H1 (cell line): ENCODE results near the gene PNPLA1. TPM values are rescaled to one million over a fixed set of nuclear protein-coding genes. Genes with fewer than 3 reads are reported as not detected.

Experiments
- CTCF ChIA-PET: fragments of 300-600 bp; sonication (Branson Sonifier 250); formaldehyde crosslinking; loops from one replicate; lab custom pipeline; 2021; ENCODE audit not compliant: partially characterized antibody; lab: Charles Lee
- POLR2A ChIA-PET: fragments of 300-600 bp; sonication (Branson Sonifier 250); formaldehyde crosslinking; loops from one replicate; lab custom pipeline; 2021; ENCODE audit warnings: inconsistent platforms; ENCODE audit not compliant: partially characterized antibody; lab: Charles Lee
- DNase-seq, 2 experiments: peaks; one replicate each; pipeline versions ENCODE4 v3.0.0 to v3.0.0-alpha.2; 2010 to 2022; ENCODE audit warnings: low spot score in 2 of 2, low read depth in 1 of 2, mixed read lengths in 1 of 2
- FAIRE-seq: peaks from 2 replicates; lab custom pipeline; 2011; peaks lifted over from hg19 to GRCh38; lab: Jason Lieb, UNC
- H2AFZ ChIP-seq: 2 replicates; pipeline ENCODE4 v1.8.1; 2012; ENCODE audit warnings: low read length, inconsistent platforms
- H2AK5ac ChIP-seq: 2 replicates; pipeline ENCODE4 v1.6.1; 2013; ENCODE audit warnings: low read depth, low read length
- H2BK120ac ChIP-seq: replicated peaks from 2 replicates; pipeline ENCODE3; 2013; ENCODE audit warnings: low read depth, low read length, inconsistent platforms
- H2BK12ac ChIP-seq: 2 replicates; pipeline ENCODE4 v1.6.1; 2013; ENCODE audit warnings: low read depth, low read length
- H2BK15ac ChIP-seq: 2 replicates; pipeline ENCODE4 v1.6.1; 2013; ENCODE audit warnings: low read length
- H2BK20ac ChIP-seq: 2 replicates; pipeline ENCODE4 v1.6.1; 2013; ENCODE audit warnings: low read length
- H2BK5ac ChIP-seq: 2 replicates; pipeline ENCODE4 v1.6.1; 2013; ENCODE audit warnings: low read depth, low read length
- H3K14ac ChIP-seq: 2 replicates; pipeline ENCODE4 v1.6.1; 2013; ENCODE audit warnings: inconsistent platforms; ENCODE audit not compliant: insufficient read length
- H3K18ac ChIP-seq: 2 replicates; pipeline ENCODE4 v1.6.1; 2013; ENCODE audit warnings: low read length; ENCODE audit errors: extremely low read depth
- H3K23ac ChIP-seq: 2 replicates; pipeline ENCODE4 v1.6.1; 2013; ENCODE audit warnings: inconsistent platforms; ENCODE audit not compliant: insufficient read length
- H3K23me2 ChIP-seq: 2 replicates; pipeline ENCODE4 v1.6.1; 2013; ENCODE audit warnings: low read depth, low read length
- H3K27ac ChIP-seq: 2 replicates; pipeline ENCODE4 v1.6.1; 2011; ENCODE audit warnings: low read depth, low read length, inconsistent platforms
- H3K27me3 ChIP-seq, 4 experiments: replicated peaks in 1 of 4; 1 replicate in 1 of 4; 2 replicates in 3 of 4; pipeline versions ENCODE4 v1.6.1 to v1.8.1; 2011 to 2013; ENCODE audit warnings: low read length in 3 of 4, mild to moderate bottlenecking in 3 of 4, inconsistent platforms in 2 of 4, mixed read lengths in 2 of 4, moderate library complexity in 1 of 4; ENCODE audit not compliant: control insufficient read depth in 3 of 4, insufficient read depth in 3 of 4; ENCODE audit errors: extremely low read depth in 1 of 4
- H3K36me3 ChIP-seq, 4 experiments: 2 replicates each; pipeline versions ENCODE4 v1.6.1 to v1.8.1; 2011 to 2013; ENCODE audit warnings: mild to moderate bottlenecking in 4 of 4, low read length in 3 of 4, moderate library complexity in 2 of 4, control low read depth in 1 of 4, inconsistent platforms in 1 of 4; ENCODE audit not compliant: insufficient read depth in 4 of 4, control insufficient read depth in 2 of 4
- H3K4ac ChIP-seq: replicated peaks from 2 replicates; pipeline ENCODE3; 2013; ENCODE audit warnings: low read length, low read depth, mixed read lengths, inconsistent platforms; ENCODE audit not compliant: insufficient read length
- H3K4me1 ChIP-seq, 4 experiments: replicated peaks in 1 of 4; 1 replicate in 1 of 4; 2 replicates in 3 of 4; pipeline versions ENCODE4 v1.6.1 to v1.8.1; 2011 to 2013; ENCODE audit warnings: low read length in 3 of 4, inconsistent platforms in 2 of 4, mixed read lengths in 1 of 4; ENCODE audit not compliant: insufficient read depth in 4 of 4, control insufficient read depth in 3 of 4
- H3K4me2 ChIP-seq, 2 experiments: 2 replicates each; pipeline versions ENCODE4 v1.6.1 to v1.8.1; 2011 to 2013; ENCODE audit warnings: low read depth in 2 of 2, low read length in 2 of 2, control low read depth in 1 of 2, inconsistent platforms in 1 of 2, mild to moderate bottlenecking in 1 of 2; ENCODE audit not compliant: insufficient read depth in 1 of 2
- H3K4me3 ChIP-seq, 4 experiments: fragments of 200-600, 300-600 bp in 1 of 4; sonication (generic), shearing (Covaris generic), sonication (Bioruptor Twin) in 1 of 4; 2 replicates each; pipeline versions ENCODE4 v1.5.1 to v1.8.1; 2011 to 2016; ENCODE audit warnings: low read length in 4 of 4, low read depth in 3 of 4, control low read depth in 2 of 4, inconsistent platforms in 2 of 4, mild to moderate bottlenecking in 2 of 4, mixed read lengths in 1 of 4, moderate library complexity in 1 of 4; ENCODE audit not compliant: insufficient read depth in 2 of 4; ENCODE audit errors: extremely low read depth in 1 of 4
- H3K56ac ChIP-seq: replicated peaks from 2 replicates; pipeline ENCODE3; 2013; ENCODE audit warnings: low read depth, mild to moderate bottlenecking, mixed read lengths, low read length, inconsistent platforms; ENCODE audit not compliant: insufficient read length
- H3K79me1 ChIP-seq: 2 replicates; pipeline ENCODE4 v1.6.1; 2013; ENCODE audit warnings: low read depth, low read length, control low read depth
- H3K79me2 ChIP-seq, 2 experiments: 2 replicates each; pipeline versions ENCODE4 v1.6.1 to v1.8.1; 2012 to 2013; ENCODE audit warnings: low read length in 2 of 2, mild to moderate bottlenecking in 2 of 2, inconsistent platforms in 1 of 2; ENCODE audit not compliant: insufficient read depth in 2 of 2, control insufficient read depth in 1 of 2
- H3K9ac ChIP-seq, 4 experiments: replicated peaks in 1 of 4; 1 replicate in 1 of 4; 2 replicates in 3 of 4; pipeline versions ENCODE4 v1.6.1 to v1.8.1; 2011 to 2013; ENCODE audit warnings: low read depth in 3 of 4, low read length in 3 of 4, control low read depth in 2 of 4, mild to moderate bottlenecking in 2 of 4, moderate library complexity in 2 of 4, inconsistent platforms in 1 of 4; ENCODE audit errors: extremely low read depth in 1 of 4
- H3K9me3 ChIP-seq, 2 experiments: 2 replicates each; pipeline versions ENCODE4 v1.6.1 to v1.8.1; 2012 to 2013; ENCODE audit warnings: mild to moderate bottlenecking in 2 of 2, moderate library complexity in 2 of 2, control low read depth in 1 of 2, inconsistent platforms in 1 of 2, low read depth in 1 of 2, low read length in 1 of 2, mixed read lengths in 1 of 2; ENCODE audit not compliant: insufficient read depth in 2 of 2
- H4K20me1 ChIP-seq, 2 experiments: replicated peaks in 1 of 2; 2 replicates each; pipeline versions ENCODE3 to v1.8.1; 2011 to 2013; ENCODE audit warnings: inconsistent platforms in 2 of 2, low read length in 2 of 2, mild to moderate bottlenecking in 1 of 2; ENCODE audit not compliant: insufficient read depth in 2 of 2, control insufficient read depth in 1 of 2
- H4K5ac ChIP-seq: 2 replicates; pipeline ENCODE4 v1.6.1; 2013; ENCODE audit warnings: low read length, low read depth, mixed read lengths, inconsistent platforms; ENCODE audit not compliant: insufficient read length
- H4K8ac ChIP-seq: 2 replicates; pipeline ENCODE4 v1.8.0; 2013; ENCODE audit warnings: mild to moderate bottlenecking, moderate library complexity, low read length, inconsistent platforms; ENCODE audit not compliant: insufficient read depth; ENCODE audit errors: extremely low read depth
- H4K91ac ChIP-seq: replicated peaks from 2 replicates; pipeline ENCODE3; 2013; ENCODE audit warnings: low read length, mixed read lengths, inconsistent platforms; ENCODE audit not compliant: insufficient read length
- SRF ChIP-seq: IDR thresholded peaks from 2 replicates; pipeline ENCODE4 v1.6.1; 2011; ENCODE audit warnings: mild to moderate bottlenecking, low read depth, low read length, moderate library complexity
- WGBS, 2 experiments: shearing (Covaris generic) in 1 of 2; methylation state at CpG; one replicate each; pipeline versions ENCODE4 v1.1.6 to v1.1.7; 2013 to 2015; ENCODE audit warnings: low lambda C conversion rate in 2 of 2, mixed read lengths in 2 of 2, inconsistent platforms in 1 of 2, low coverage in 1 of 2, missing lambda C conversion rate in 1 of 2; ENCODE audit not compliant: insufficient replicate concordance in 2 of 2, insufficient coverage in 1 of 2, insufficient read length in 1 of 2; ENCODE audit errors: extremely low coverage in 1 of 2, missing lambda C conversion rate in 1 of 2; 5-methylcytosine and 5-hydroxymethylcytosine counted together
- polyA plus RNA-seq, 7 experiments: library from polyadenylated mRNA; depleted of rRNA in 3 of 7; stranded (reverse) in 5 of 7; unstranded in 2 of 7; fragments of >200 nt in 5 of 7; fragments of 200-250 nt in 2 of 7; gene quantifications; 1 replicate in 5 of 7; 2 replicates in 1 of 7; 4 replicates in 1 of 7; pipeline versions ENCODE4 v1.2.1 to v1.2.3, GENCODE V29; 2011 to 2013; ENCODE audit warnings: missing spikeins in 2 of 7, mixed read lengths in 2 of 7
- total RNA-seq: library from RNA; stranded (reverse); fragmentation: NEBNext Ultra II Directional; extraction: Animal tissue kit (Norgen Biotek cat#: 25700); gene quantifications from 2 replicates; pipeline ENCODE4 v1.2.1, GENCODE V29; 2021

The PNPLA1 gene
- total and polyA plus RNA-seq, 2 of the 8 experiments (the other 6 are each of a cell fraction or from before 2014, with no cell fraction given), result not detected

DNA sequence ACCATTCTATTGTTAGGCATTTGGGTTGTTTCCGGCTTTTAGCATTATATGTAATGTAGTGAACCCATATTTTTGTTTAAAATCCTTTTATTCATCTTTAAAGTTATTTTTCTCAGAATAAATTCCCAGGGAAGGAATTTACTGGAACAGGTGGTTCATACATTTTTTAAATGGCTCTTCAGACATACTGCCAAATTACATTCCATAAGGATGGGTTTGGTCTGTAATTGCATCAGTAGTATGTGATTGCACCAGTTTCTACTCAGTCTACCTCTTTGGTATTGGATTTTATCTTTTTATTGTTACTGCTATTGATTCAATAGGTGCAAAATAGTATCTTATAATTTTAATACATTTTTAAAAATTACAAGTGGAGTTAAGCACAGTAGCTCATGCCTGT is 46.2 kb upstream of the PNPLA1 start:
- 92% methylated on average over 1 of the region's 1 CpG; no CpG with 5 or more reads in 1 of the 2 experiments for WGBS, 2 experiments
- Histone ChIP-seq H4K8ac (no peak overlapping the region), H3K4me3 (no peak overlapping the region), H2BK5ac (no peak overlapping the region), H2AFZ (no peak overlapping the region), H3K4me1 (no peaks in the 10 kb centered on the region), H3K56ac (no peak overlapping the region), H2BK120ac (no peak overlapping the region), H3K23me2 (no peaks in the 10 kb centered on the region), H3K36me3 (peaks cover 14 to 64% (median 34%) of the 10 kb centered on the region in 4 experiments), H3K9ac (no peak overlapping the region), H3K18ac (no peak overlapping the region), H4K91ac (no peak overlapping the region), H2AK5ac (no peak overlapping the region), H3K23ac (no peak overlapping the region), H3K14ac (no peak overlapping the region), H4K20me1 (peaks cover 0 to 2% of the 10 kb centered on the region in 2 experiments), H3K27ac (no peak overlapping the region), H2BK15ac (no peak overlapping the region), H3K4ac (no peak overlapping the region), H3K79me2 (no peaks in the 10 kb centered on the region), H3K27me3 (no peaks in the 10 kb centered on the region), H3K79me1 (peaks cover 3% of the 10 kb centered on the region; the same call in 1 of the 2 replicates), H2BK20ac (no peak overlapping the region), H3K4me2 (no peak overlapping the region), H4K5ac (no peak overlapping the region), H3K9me3 (no peaks in the 10 kb centered on the region), H2BK12ac (no peak overlapping the region)
- CTCF ChIA-PET, result interaction anchor here (1.5 kb wide), 1 partner anchor 137 kb away, joined by 5 read pairs; no protein-coding TSS in a partner anchor
- DNase-seq (no peak), FAIRE-seq (no peak)
- POLR2A ChIA-PET, result no interaction called here
- TF ChIP-seq SRF, result no peak
